ENCODE measurements around the gene FSTL4.

Gene FSTL4

GRCh38 chr5:133371371-133372155 is 240.8 kb downstream of the FSTL4 start:
- no peak for DNase-seq (ENCODE audit: low read depth in 1 of 2, low spot score in 1 of 2)

DNA sequence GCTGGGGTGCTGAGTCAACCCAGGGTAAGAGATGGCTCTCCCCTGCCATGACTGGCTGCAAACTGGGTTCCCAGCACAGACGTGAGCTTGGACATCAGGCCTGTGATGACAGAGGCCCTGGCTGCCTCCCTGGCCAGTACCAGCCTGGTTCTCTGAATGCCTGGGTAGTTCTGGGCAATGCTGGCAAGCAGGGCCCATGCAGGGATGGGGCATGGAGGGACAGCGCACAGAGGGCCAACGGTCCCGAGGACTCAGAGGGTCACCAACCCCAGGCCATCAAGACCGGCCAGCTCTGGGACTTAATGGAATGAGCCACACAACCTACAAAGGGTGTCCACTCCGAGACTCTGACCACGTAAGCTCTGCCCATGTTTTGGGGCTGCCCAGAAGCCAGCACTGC is 241.4 kb downstream of the FSTL4 start:
- DNase-seq (ENCODE audit: low read depth in 1 of 2, low spot score in 1 of 2): no peak

- no peak for DNase-seq (ENCODE audit: low read depth in 1 of 2, low spot score in 1 of 2)
Measured at GRCh38 chr5:133370036-133370831, 242.1 kb downstream of the FSTL4 start.

GRCh38 chr5:133368916-133369783 is 243.2 kb downstream of the FSTL4 start:
- DNase-seq (ENCODE audit: low read depth in 1 of 2, low spot score in 1 of 2): no peak

DNA sequence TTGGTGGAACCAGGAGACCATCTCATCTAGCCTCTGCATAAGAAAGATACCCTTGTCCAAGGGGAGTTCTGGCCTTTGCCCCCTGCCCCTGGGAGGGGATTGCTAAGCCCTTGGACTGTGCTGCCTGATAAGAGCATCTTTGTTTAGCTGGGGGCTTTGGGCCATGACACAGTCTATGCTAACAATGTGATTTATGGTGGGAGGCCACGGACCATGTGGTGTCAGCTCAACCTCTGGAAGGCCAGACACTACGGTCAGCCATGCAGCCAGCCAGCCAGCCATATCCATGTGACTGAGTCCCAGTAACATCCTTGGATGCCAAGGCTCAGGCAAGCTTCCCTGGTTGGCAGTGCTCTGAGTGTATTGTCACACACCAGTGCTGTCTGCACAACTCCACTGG is 244.4 kb downstream of the FSTL4 start:
- no peak for DNase-seq (ENCODE audit: low read depth in 1 of 2, low spot score in 1 of 2)

DNA sequence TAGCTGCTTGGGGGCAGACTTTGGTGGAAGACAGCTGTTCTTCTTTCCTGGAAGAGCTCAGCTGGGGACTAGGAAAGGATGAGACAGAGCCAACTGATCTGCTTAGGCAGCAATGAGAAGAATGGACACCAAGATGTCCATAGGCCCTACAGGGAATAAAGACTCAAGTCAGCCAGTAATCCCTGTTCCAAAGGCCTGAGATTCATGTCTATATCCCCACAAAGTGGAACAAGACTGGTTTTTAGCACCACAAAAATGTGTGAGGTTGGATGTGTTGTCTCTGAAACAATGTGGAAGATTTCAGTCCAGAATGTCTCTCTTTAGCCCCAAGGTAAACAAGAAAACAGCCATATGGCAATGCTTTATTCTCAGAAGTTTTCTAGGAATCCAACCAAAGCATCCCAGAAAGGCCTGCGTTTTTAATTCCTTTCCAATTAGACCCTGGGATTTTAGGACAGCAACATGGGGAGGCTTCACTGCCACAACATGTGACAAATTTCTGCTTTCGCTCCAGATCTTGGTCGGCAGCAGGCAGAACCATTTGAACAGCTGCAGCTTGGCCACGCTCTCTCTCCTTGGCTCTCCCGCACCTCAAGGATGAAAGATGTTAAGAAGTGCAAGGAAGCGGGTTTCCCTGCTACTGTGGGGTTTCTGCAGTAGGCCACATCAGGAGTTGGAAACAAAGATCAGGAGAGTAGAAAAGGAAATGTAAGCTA is 245.1 kb downstream of the FSTL4 start:
- no peak for DNase-seq (ENCODE audit: low read depth in 1 of 2, low spot score in 1 of 2)

GRCh38 chr5:133366438-133366837 is 245.9 kb downstream of the FSTL4 start:
- no peak for DNase-seq (ENCODE audit: low read depth in 1 of 2, low spot score in 1 of 2)

DNA sequence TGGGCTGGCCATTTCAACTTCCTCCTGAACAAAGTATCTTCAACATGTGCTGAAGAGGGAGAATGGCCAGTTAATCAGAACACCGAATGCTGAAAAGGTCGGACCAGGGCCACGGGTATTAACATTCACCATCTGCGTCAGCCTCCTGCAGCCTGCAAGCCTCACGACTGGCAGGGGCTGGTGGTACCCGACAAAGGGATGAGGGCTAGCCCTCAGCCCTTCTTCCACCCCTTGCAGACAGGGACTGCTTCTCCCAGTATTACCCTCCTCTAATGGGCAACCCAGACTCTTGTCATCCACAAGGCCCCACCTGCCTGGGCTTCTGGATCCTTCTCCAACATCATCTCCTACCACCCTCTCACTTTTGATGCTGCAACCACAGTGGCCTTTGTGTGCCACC is 246.6 kb downstream of the FSTL4 start:
- DNase-seq (ENCODE audit: low read depth in 1 of 2, low spot score in 1 of 2): no peak

GRCh38 chr5:133364936-133365707 is 247.2 kb downstream of the FSTL4 start:
- DNase-seq (ENCODE audit: low read depth in 1 of 2, low spot score in 1 of 2): no peak

- no peak for DNase-seq (ENCODE audit: low read depth in 1 of 2, low spot score in 1 of 2)
Measured at GRCh38 chr5:133363807-133364587, 248.3 kb downstream of the FSTL4 start.

DNA sequence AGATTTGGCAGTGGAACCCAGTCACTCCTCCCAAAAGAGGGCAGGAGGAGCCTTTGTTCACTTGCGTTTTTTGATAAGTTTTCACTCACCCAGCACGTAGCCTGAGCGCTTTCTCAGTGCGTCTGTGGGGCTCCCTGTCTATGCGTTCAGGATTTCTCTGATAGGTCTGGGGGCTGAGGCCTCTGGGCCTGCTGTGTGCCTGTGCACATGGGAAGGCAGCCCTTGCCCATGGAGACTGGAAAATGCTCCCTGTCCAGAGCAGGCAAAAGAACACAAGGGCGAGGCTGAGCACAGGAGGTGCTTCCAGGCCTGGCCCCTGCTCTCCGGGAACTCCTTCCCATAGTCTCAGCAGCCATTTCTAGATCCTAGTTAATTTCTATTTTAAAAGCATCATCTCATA is 249.9 kb downstream of the FSTL4 start:
- no peak for DNase-seq (ENCODE audit: low read depth in 1 of 2, low spot score in 1 of 2)

- DNase-seq (ENCODE audit: low read depth in 1 of 2, low spot score in 1 of 2): no peak
Measured at GRCh38 chr5:133361922-133362321, 250.4 kb downstream of the FSTL4 start.

GRCh38 chr5:133360693-133361472 is 251.5 kb downstream of the FSTL4 start:
- DNase-seq (ENCODE audit: low read depth in 1 of 2, low spot score in 1 of 2): no peak

DNA sequence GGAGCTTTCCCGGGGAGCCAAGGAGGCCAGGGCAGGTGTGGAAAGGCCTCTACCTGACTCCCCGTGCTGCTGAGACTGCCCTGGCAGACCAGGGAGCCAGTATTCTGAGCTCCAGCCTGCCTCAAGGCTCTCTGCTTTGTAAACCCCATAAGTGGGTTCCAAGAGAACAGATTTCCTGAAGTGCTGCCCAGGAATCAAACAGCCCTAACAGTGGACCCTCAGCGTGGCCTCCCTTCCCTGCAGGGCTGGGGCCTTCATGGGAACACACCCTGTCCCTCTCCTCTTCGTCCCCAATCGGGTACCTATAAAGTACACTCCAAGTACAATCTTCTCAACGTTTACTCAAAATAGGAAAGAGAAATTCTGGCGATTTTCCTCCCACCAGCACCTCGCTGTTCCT is 252.5 kb downstream of the FSTL4 start:
- DNase-seq (ENCODE audit: low read depth in 1 of 2, low spot score in 1 of 2): no peak

GRCh38 chr5:133358271-133358670 is 254.1 kb downstream of the FSTL4 start:
- DNase-seq (ENCODE audit: low read depth in 1 of 2, low spot score in 1 of 2): no peak

DNA sequence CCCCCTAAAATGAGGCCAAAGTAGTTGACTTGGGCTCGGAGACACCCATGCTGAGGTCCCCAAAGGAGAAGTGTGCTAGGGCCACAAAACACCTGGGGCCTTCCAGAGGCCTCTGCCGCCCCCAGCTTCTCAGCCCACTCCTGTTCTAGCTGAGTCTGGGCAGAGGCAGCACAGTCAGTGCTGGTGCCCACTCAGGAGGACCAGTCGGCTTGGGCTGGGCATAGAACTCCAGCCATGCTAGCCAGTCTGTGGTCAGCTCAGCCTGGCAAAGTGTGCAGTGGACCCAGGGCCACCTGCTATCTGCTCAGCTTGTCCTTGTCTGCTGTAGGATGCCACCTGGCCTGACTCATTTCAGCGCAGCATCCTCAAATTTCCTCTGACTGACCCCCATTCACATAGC is 254.6 kb downstream of the FSTL4 start:
- no peak for DNase-seq (ENCODE audit: low read depth in 1 of 2, low spot score in 1 of 2)

- no peak for DNase-seq (ENCODE audit: low read depth in 1 of 2, low spot score in 1 of 2)
Measured at GRCh38 chr5:133356984-133357421, 255.3 kb downstream of the FSTL4 start.

DNA sequence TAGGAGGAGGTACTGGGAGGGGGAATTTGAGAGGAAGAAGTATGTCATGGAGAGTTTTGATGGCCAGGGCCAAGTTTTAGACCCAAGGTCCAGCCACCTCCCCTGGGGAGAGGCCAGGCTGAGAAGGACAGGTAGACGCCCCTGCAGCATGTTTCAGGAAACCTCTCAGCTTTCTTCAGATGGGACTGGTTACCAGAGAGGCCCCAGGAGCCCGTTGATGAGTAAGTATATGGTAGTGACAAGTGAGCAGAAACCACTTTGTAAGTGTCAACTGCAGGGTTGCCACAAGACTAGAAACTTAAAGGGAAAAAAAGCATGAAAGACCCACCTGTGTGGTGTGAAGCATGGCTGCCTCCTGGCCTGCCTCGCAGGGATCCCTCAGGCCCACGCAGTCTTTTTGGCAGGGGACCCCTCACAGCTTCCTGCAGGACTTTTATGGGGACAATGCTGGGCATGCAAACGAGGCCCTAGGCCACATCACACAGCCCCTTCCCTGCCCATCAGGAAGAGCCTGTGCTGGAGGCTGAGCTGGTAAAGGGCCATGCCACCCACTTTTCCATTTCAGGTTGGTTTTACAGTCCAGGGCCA is 255.9 kb downstream of the FSTL4 start:
- DNase-seq (ENCODE audit: low read depth in 1 of 2, low spot score in 1 of 2): no peak
